GM19324 (cell line): Measurements from ENCODE around the gene BLOC1S3.
"Not testable (repeated sequence)": the region's sequence is repeated elsewhere in the genome, so short reads cannot be mapped to it uniquely, and the experiment has no call there.

ENCODE experiments used
- ATAC-seq: cut with Tn5 transposase; IDR thresholded peaks from one replicate; pipeline ENCODE4 v1.9.1; 2021; ENCODE audit warnings: mild to moderate bottlenecking, moderate library complexity; ENCODE audit not compliant: unreplicated experiment, low FRiP score

The BLOC1S3 gene

DNA sequence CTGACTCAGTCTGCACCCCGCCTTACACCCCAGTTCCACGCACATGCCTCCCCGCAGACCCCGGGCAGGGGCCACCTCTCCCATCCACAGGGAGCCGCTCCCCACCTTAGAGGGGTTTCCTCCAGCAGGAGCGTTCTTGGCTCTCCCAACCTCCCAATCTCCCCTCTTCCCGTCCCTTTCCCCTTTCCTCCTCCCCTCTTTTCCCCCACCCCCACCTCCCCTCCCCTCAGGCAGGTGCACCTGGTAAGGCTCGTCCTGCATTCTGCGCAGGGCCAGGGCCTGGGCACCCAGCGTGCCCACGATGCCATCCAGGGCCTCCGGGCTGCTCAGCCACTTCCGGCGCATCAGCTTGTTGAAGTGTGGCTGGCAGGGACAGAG is 39.4 kb downstream of the BLOC1S3 start:
- ATAC-seq, result no peak

- no peak for ATAC-seq
Measured at GRCh38 chr19:45218426-45218825, 39.8 kb downstream of the BLOC1S3 start.

DNA sequence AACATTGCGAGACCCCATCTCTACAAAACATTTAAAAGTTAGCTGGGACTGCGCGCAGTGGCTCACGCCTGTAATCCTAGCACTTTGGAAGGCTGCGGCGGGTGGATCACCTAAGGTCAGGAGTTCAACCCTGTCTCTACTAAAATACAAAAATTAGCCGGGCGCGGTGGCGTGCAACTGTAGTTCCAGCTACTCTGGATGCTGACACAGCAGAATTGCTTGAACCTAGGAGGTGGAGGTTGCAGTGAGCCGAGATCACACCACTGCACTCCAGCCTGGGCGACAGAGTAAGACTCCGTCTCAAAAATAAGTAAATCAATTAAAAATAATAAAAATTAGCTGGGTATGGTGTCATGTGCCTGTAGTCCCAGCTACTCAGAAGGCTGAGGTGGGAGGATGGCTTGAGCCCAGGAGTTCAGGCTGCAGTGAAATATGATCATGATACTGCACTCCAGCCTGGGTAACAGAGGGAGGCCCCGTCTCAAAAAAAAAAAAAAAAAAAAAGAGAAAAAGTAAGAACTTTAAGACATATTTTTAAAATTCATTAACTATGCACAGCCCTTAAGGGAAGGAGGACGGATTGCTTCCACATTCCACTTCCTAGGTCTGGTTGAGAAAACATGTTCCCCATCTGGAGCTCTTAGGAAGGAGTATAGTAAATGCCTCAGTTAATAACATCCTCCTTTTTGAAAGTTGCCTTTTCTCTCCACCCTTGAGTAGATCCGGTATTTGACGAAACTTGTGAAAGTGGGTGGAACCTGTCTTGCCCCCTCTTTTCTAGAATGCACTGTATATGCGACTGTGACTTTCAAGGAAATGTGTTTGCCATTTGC is 40.5 kb downstream of the BLOC1S3 start:
- no peak for ATAC-seq

- no peak for ATAC-seq
Measured at GRCh38 chr19:45222724-45223123, 44.1 kb downstream of the BLOC1S3 start.

GRCh38 chr19:45223879-45224278 is 45.3 kb downstream of the BLOC1S3 start:
- no peak for ATAC-seq

DNA sequence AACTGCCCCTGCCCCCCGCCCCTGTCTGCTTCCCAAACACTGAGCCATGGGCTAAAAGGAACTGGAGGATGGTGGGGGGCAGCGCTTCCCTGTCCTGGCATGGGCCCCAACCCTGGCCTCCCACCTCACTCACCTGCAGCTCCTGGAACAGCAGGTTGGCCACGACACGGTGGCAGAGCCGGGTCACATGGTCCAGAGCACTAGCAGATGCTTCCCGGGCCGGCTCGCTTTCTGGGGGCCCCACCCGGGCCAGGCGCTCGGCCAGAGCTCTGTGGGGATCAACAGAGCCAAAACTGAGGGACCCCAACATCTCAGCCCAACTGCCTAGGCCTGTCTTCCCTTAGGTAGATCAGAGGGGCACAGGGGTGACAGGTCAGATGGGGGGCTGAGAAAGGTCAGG is 46.1 kb downstream of the BLOC1S3 start:
- no peak for ATAC-seq

GRCh38 chr19:45229056-45229455 is 50.5 kb downstream of the BLOC1S3 start:
- not testable (repeated sequence) for ATAC-seq
